ENCODE measurements around the gene DDX11. TPM values are rescaled to one million over a fixed set of nuclear protein-coding genes. Genes with fewer than 3 reads are reported as not detected.
"Not testable (repeated sequence)": the region's sequence is repeated elsewhere in the genome, so short reads cannot be mapped to it uniquely, and the experiment has no call there.

DDX11 gene
- polyA plus RNA-seq (2013, experiment 1 of 2; ENCODE audit: insufficient read length): 15.4 TPM
- 14.6 TPM for polyA plus RNA-seq (2013, experiment 2 of 2; ENCODE audit: insufficient read length)

DNA sequence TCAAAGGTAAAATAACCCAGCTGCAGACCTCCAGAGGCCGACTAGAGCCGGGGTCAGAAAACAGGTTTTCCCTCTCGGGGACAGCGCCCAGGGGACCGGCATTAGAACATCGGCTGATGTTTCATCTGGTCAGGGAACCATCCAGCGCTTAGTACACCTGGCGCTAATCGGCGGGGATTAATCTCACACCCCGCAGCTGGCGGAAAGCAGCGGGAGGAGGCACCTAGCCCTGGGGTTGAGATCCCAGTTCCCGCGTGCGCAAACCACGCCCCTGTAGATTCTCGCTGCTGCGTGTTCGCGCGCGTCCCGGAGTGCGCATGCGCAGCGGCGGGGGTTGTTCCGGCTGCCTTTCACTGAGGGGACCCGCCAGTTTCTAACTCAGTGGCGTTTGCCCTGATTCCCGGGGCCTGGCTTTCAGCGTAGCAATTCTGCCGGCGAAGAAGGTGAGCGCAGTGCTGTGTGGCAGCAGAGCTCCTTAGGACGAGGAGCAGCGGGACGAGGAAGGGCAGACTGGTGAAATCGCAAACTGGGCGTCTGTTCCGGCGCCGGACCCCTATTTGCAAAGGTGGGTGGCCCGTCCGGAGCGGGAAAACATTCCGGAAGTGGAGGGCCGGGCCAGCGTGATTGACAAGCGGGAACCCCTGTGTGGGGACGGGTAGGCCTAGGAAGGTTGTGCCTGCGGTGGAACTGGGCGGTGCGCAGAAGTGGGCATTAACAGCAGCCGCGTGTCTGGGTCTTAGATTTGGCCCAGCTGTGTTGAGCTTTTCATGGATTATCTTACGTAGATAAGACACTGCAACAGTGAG lies at the start of gene DDX11:
Gene DDX11 (plus strand): TSS at position 334 of the 806 bp plus-strand sequence. CDS start 4,534 bp downstream, outside the sequence.
- DNase-seq: peak; percentile 88

DNA sequence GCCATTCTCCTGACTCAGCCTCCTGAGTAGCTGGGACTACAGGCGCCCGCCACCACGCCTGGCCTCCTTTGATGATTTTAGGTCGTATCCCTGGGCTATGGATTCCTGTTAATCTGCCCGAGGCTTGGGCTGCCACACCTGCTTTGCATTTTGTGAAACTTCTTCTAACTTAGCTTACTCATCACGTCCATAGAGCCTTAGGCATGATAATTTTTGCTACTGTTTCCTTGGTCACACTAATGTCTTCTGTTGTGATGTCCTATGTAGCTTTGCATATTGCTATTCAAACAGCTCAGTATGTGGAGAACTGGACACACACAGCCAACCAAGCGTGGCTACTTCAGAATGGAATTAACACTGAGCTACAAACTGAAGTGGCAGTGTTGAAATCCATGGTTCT lies 47.5 kb upstream of the DDX11 start:
- no peak for DNase-seq

DNA sequence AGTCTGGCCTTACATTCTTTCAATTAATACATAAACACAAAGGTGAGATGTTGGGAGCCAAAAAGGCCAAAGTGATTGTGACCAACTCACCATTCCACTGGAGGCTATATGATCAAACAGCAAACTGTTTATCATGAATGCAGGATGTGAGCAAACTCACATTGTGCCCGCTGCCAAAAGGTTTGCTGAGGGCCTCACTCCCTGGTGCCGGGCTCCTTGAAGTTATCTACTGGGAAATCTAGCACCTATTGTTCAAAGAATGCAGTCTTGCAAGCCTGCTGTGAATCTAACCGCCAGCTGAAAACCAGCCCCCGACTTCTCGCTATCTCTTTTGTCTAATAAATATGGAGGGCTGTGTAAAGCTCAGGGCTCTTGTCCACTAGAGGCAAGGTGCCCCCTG lies 46.7 kb upstream of the DDX11 start:
- DNase-seq: not testable (repeated sequence)

GRCh38 chr12:31029468-31029867 lies 44.2 kb upstream of the DDX11 start:
- no peak for DNase-seq

DNA sequence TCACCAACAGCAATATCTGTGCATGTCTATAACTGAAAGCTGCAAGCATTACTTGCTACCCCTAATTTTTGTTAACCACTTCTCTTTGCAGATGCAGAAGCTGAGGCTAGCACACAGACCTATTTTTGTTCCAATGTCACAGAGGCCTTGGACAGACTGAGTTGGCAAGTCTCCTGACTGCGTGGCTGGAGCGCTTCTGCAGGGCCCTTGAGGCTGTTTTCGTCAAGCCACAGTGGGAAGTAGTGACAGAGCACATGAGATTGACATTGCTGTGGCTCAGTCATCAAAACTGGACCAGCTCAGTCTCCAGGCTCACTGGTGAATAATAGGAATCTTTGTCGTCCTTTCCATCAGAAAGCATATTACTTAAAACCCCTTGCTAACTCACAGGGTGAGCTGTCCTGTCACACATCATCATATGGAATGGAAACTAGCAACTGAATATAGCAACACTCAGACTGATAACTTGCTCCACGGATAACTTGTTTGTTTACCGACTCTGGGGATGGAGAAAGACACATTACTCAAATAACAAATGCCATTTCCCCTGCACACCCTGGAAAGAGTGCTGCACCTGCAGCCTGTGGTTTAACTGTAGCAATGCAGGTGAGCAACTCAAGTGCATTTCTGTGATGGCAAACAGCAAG lies 43.6 kb upstream of the DDX11 start:
- no peak for DNase-seq

GRCh38 chr12:31031951-31032335 lies 41.7 kb upstream of the DDX11 start:
- no peak for DNase-seq

- no peak for DNase-seq
Observed at GRCh38 chr12:31033146-31033545, 40.5 kb upstream of the DDX11 start.

GRCh38 chr12:31033681-31034080 lies 40.0 kb upstream of the DDX11 start:
- DNase-seq: no peak

- DNase-seq: no peak
Observed at GRCh38 chr12:31034372-31034771, 39.3 kb upstream of the DDX11 start.

- no peak for DNase-seq
Observed at GRCh38 chr12:31035226-31035625, 38.4 kb upstream of the DDX11 start.

DNA sequence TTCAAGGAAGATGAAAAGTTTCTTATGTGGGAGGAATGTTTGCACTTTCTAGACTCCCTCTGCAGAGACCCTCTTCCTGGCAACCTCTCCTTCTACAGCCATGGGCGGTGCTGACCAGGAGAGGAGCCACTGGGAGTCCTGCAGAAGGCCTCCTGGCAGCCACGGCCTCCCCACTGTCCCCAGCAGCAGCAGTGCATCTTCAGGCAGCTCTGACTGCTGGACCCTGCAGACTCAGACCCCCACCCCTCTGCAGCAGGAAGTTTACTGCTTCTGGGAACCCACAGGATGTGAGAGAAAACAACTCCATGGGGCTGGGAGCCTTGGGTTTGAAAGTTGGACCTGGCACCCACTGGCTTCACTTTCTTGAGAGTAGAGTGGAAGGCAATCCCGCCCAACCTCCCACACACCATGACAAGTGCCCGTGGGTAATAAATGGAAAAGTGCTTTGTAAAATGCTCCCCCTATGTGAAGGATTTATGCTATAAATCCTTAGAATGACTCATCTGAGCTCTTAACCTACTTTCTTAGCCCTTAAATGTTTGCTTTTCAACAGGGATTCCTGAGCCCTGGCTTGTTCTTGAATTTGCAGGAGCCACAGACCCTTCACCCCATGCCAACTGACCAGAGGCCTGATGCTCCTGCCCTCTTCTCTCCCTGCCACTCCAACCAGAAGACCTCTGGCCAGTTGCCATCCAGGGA lies 37.5 kb upstream of the DDX11 start:
- no peak for DNase-seq

GRCh38 chr12:31037028-31037427 lies 36.6 kb upstream of the DDX11 start:
- DNase-seq: no peak

- DNase-seq: no peak
Observed at GRCh38 chr12:31037931-31038330, 35.7 kb upstream of the DDX11 start.

GRCh38 chr12:31041033-31041564 lies 32.6 kb upstream of the DDX11 start:
- DNase-seq: no peak

GRCh38 chr12:31050143-31050542 lies 23.5 kb upstream of the DDX11 start:
- DNase-seq: peak; percentile 9

- DNase-seq: peak; percentile 44
Observed at GRCh38 chr12:31050548-31050947, 23.1 kb upstream of the DDX11 start.

- not testable (repeated sequence) for DNase-seq
Observed at GRCh38 chr12:31051692-31052091, 22.0 kb upstream of the DDX11 start.

DNA sequence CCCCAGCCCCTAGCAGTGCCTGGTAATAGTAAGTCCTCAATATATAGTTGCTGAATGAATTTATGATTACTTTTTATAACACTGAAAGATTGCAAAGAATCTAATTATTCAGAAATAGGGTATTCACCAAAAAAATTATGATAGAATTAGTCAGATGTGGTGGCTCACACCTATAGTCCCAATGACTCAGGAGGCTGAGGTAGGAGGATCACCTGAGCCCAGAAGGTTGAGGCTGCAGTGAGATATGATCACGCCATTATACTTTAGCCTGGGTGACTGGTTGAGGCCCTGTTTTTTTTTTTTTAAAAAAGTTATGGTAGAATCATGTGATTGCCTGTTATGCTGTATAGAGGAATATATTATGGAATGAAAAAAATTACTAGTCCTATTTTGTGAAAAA lies 21.5 kb upstream of the DDX11 start:
- not testable (repeated sequence) for DNase-seq

GRCh38 chr12:31052666-31053439 lies 20.8 kb upstream of the DDX11 start:
- DNase-seq: peak; percentile 58

GRCh38 chr12:31053944-31054343 lies 19.7 kb upstream of the DDX11 start:
- peak; percentile 8 for DNase-seq

DNA sequence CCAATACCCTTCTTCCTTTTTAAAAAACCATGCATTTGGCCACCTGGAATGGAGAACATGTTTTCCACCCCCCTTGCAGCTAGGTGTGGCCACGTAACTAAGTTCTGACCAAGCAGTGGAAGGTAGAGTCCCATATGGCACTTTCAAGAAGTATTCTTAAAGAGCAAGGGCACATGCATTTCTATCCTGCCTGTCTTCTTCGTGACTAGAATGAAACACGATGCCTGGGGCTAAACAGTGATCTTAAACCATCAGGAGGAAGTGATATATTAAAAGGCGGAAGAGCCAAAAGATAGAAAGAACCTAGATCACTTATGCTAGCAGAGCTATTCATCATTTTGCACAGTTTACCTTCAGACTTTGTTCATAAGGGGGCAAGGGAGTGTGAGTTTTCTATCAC lies 16.0 kb upstream of the DDX11 start:
- no peak for DNase-seq

DNA sequence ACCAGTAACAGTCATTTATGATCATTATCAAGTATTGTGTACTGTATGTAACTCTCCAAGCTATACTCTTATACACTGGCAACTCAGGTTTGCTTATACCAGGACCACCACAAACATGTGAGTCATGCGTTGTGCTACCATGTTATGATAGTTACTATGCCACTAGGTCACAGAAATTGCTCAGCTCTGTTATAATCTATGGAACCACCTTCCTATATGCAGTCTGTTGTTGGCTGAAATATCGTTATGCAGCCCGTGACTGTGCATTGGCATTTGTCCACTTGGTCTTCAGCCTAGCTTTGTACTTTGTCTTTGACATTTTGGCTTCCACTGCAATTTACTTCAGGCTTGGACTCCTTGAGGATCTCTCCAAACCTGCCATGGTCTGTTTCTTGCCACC lies 7.5 kb upstream of the DDX11 start:
- not testable (repeated sequence) for DNase-seq
